H1 (cell line): Measurements from ENCODE around the gene DNAJB8. TPM values are rescaled to one million over a fixed set of nuclear protein-coding genes. Genes with fewer than 3 reads are reported as not detected.

Experiments
- CTCF ChIA-PET: fragments of 300-600 bp; sonication (Branson Sonifier 250); formaldehyde crosslinking; loops from one replicate; lab custom pipeline; 2021; ENCODE audit not compliant: partially characterized antibody; lab: Charles Lee
- POLR2A ChIA-PET: fragments of 300-600 bp; sonication (Branson Sonifier 250); formaldehyde crosslinking; loops from one replicate; lab custom pipeline; 2021; ENCODE audit warnings: inconsistent platforms; ENCODE audit not compliant: partially characterized antibody; lab: Charles Lee
- DNase-seq, 2 experiments: peaks; one replicate each; pipeline versions ENCODE4 v3.0.0 to v3.0.0-alpha.2; 2010 to 2022; ENCODE audit warnings: low spot score in 2 of 2, low read depth in 1 of 2, mixed read lengths in 1 of 2
- FAIRE-seq: peaks from 2 replicates; lab custom pipeline; 2011; peaks lifted over from hg19 to GRCh38; lab: Jason Lieb, UNC
- H2AFZ ChIP-seq: 2 replicates; pipeline ENCODE4 v1.8.1; 2012; ENCODE audit warnings: low read length, inconsistent platforms
- H2AK5ac ChIP-seq: 2 replicates; pipeline ENCODE4 v1.6.1; 2013; ENCODE audit warnings: low read depth, low read length
- H2BK120ac ChIP-seq: replicated peaks from 2 replicates; pipeline ENCODE3; 2013; ENCODE audit warnings: low read depth, low read length, inconsistent platforms
- H2BK12ac ChIP-seq: 2 replicates; pipeline ENCODE4 v1.6.1; 2013; ENCODE audit warnings: low read depth, low read length
- H2BK15ac ChIP-seq: 2 replicates; pipeline ENCODE4 v1.6.1; 2013; ENCODE audit warnings: low read length
- H2BK20ac ChIP-seq: 2 replicates; pipeline ENCODE4 v1.6.1; 2013; ENCODE audit warnings: low read length
- H2BK5ac ChIP-seq: 2 replicates; pipeline ENCODE4 v1.6.1; 2013; ENCODE audit warnings: low read depth, low read length
- H3K14ac ChIP-seq: 2 replicates; pipeline ENCODE4 v1.6.1; 2013; ENCODE audit warnings: inconsistent platforms; ENCODE audit not compliant: insufficient read length
- H3K18ac ChIP-seq: 2 replicates; pipeline ENCODE4 v1.6.1; 2013; ENCODE audit warnings: low read length; ENCODE audit errors: extremely low read depth
- H3K23ac ChIP-seq: 2 replicates; pipeline ENCODE4 v1.6.1; 2013; ENCODE audit warnings: inconsistent platforms; ENCODE audit not compliant: insufficient read length
- H3K23me2 ChIP-seq: 2 replicates; pipeline ENCODE4 v1.6.1; 2013; ENCODE audit warnings: low read depth, low read length
- H3K27ac ChIP-seq: 2 replicates; pipeline ENCODE4 v1.6.1; 2011; ENCODE audit warnings: low read depth, low read length, inconsistent platforms
- H3K27me3 ChIP-seq, 4 experiments: replicated peaks in 1 of 4; 1 replicate in 1 of 4; 2 replicates in 3 of 4; pipeline versions ENCODE4 v1.6.1 to v1.8.1; 2011 to 2013; ENCODE audit warnings: low read length in 3 of 4, mild to moderate bottlenecking in 3 of 4, inconsistent platforms in 2 of 4, mixed read lengths in 2 of 4, moderate library complexity in 1 of 4; ENCODE audit not compliant: control insufficient read depth in 3 of 4, insufficient read depth in 3 of 4; ENCODE audit errors: extremely low read depth in 1 of 4
- H3K36me3 ChIP-seq, 4 experiments: 2 replicates each; pipeline versions ENCODE4 v1.6.1 to v1.8.1; 2011 to 2013; ENCODE audit warnings: mild to moderate bottlenecking in 4 of 4, low read length in 3 of 4, moderate library complexity in 2 of 4, control low read depth in 1 of 4, inconsistent platforms in 1 of 4; ENCODE audit not compliant: insufficient read depth in 4 of 4, control insufficient read depth in 2 of 4
- H3K4ac ChIP-seq: replicated peaks from 2 replicates; pipeline ENCODE3; 2013; ENCODE audit warnings: low read length, low read depth, mixed read lengths, inconsistent platforms; ENCODE audit not compliant: insufficient read length
- H3K4me1 ChIP-seq, 4 experiments: replicated peaks in 1 of 4; 1 replicate in 1 of 4; 2 replicates in 3 of 4; pipeline versions ENCODE4 v1.6.1 to v1.8.1; 2011 to 2013; ENCODE audit warnings: low read length in 3 of 4, inconsistent platforms in 2 of 4, mixed read lengths in 1 of 4; ENCODE audit not compliant: insufficient read depth in 4 of 4, control insufficient read depth in 3 of 4
- H3K4me2 ChIP-seq, 2 experiments: 2 replicates each; pipeline versions ENCODE4 v1.6.1 to v1.8.1; 2011 to 2013; ENCODE audit warnings: low read depth in 2 of 2, low read length in 2 of 2, control low read depth in 1 of 2, inconsistent platforms in 1 of 2, mild to moderate bottlenecking in 1 of 2; ENCODE audit not compliant: insufficient read depth in 1 of 2
- H3K4me3 ChIP-seq, 4 experiments: fragments of 200-600, 300-600 bp in 1 of 4; sonication (generic), shearing (Covaris generic), sonication (Bioruptor Twin) in 1 of 4; 2 replicates each; pipeline versions ENCODE4 v1.5.1 to v1.8.1; 2011 to 2016; ENCODE audit warnings: low read length in 4 of 4, low read depth in 3 of 4, control low read depth in 2 of 4, inconsistent platforms in 2 of 4, mild to moderate bottlenecking in 2 of 4, mixed read lengths in 1 of 4, moderate library complexity in 1 of 4; ENCODE audit not compliant: insufficient read depth in 2 of 4; ENCODE audit errors: extremely low read depth in 1 of 4
- H3K56ac ChIP-seq: replicated peaks from 2 replicates; pipeline ENCODE3; 2013; ENCODE audit warnings: low read depth, mild to moderate bottlenecking, mixed read lengths, low read length, inconsistent platforms; ENCODE audit not compliant: insufficient read length
- H3K79me1 ChIP-seq: 2 replicates; pipeline ENCODE4 v1.6.1; 2013; ENCODE audit warnings: low read depth, low read length, control low read depth
- H3K79me2 ChIP-seq, 2 experiments: 2 replicates each; pipeline versions ENCODE4 v1.6.1 to v1.8.1; 2012 to 2013; ENCODE audit warnings: low read length in 2 of 2, mild to moderate bottlenecking in 2 of 2, inconsistent platforms in 1 of 2; ENCODE audit not compliant: insufficient read depth in 2 of 2, control insufficient read depth in 1 of 2
- H3K9ac ChIP-seq, 4 experiments: replicated peaks in 1 of 4; 1 replicate in 1 of 4; 2 replicates in 3 of 4; pipeline versions ENCODE4 v1.6.1 to v1.8.1; 2011 to 2013; ENCODE audit warnings: low read depth in 3 of 4, low read length in 3 of 4, control low read depth in 2 of 4, mild to moderate bottlenecking in 2 of 4, moderate library complexity in 2 of 4, inconsistent platforms in 1 of 4; ENCODE audit errors: extremely low read depth in 1 of 4
- H3K9me3 ChIP-seq, 2 experiments: 2 replicates each; pipeline versions ENCODE4 v1.6.1 to v1.8.1; 2012 to 2013; ENCODE audit warnings: mild to moderate bottlenecking in 2 of 2, moderate library complexity in 2 of 2, control low read depth in 1 of 2, inconsistent platforms in 1 of 2, low read depth in 1 of 2, low read length in 1 of 2, mixed read lengths in 1 of 2; ENCODE audit not compliant: insufficient read depth in 2 of 2
- H4K20me1 ChIP-seq, 2 experiments: replicated peaks in 1 of 2; 2 replicates each; pipeline versions ENCODE3 to v1.8.1; 2011 to 2013; ENCODE audit warnings: inconsistent platforms in 2 of 2, low read length in 2 of 2, mild to moderate bottlenecking in 1 of 2; ENCODE audit not compliant: insufficient read depth in 2 of 2, control insufficient read depth in 1 of 2
- H4K5ac ChIP-seq: 2 replicates; pipeline ENCODE4 v1.6.1; 2013; ENCODE audit warnings: low read length, low read depth, mixed read lengths, inconsistent platforms; ENCODE audit not compliant: insufficient read length
- H4K8ac ChIP-seq: 2 replicates; pipeline ENCODE4 v1.8.0; 2013; ENCODE audit warnings: mild to moderate bottlenecking, moderate library complexity, low read length, inconsistent platforms; ENCODE audit not compliant: insufficient read depth; ENCODE audit errors: extremely low read depth
- H4K91ac ChIP-seq: replicated peaks from 2 replicates; pipeline ENCODE3; 2013; ENCODE audit warnings: low read length, mixed read lengths, inconsistent platforms; ENCODE audit not compliant: insufficient read length
- TEAD4 ChIP-seq: IDR thresholded peaks from 2 replicates; pipeline ENCODE4 v1.6.1; 2012; ENCODE audit warnings: low read depth, low read length, inconsistent platforms, mixed read lengths
- WGBS, 2 experiments: shearing (Covaris generic) in 1 of 2; methylation state at CpG; one replicate each; pipeline versions ENCODE4 v1.1.6 to v1.1.7; 2013 to 2015; ENCODE audit warnings: low lambda C conversion rate in 2 of 2, mixed read lengths in 2 of 2, inconsistent platforms in 1 of 2, low coverage in 1 of 2, missing lambda C conversion rate in 1 of 2; ENCODE audit not compliant: insufficient replicate concordance in 2 of 2, insufficient coverage in 1 of 2, insufficient read length in 1 of 2; ENCODE audit errors: extremely low coverage in 1 of 2, missing lambda C conversion rate in 1 of 2; 5-methylcytosine and 5-hydroxymethylcytosine counted together
- polyA plus RNA-seq, 7 experiments: library from polyadenylated mRNA; depleted of rRNA in 3 of 7; stranded (reverse) in 5 of 7; unstranded in 2 of 7; fragments of >200 nt in 5 of 7; fragments of 200-250 nt in 2 of 7; gene quantifications; 1 replicate in 5 of 7; 2 replicates in 1 of 7; 4 replicates in 1 of 7; pipeline versions ENCODE4 v1.2.1 to v1.2.3, GENCODE V29; 2011 to 2013; ENCODE audit warnings: missing spikeins in 2 of 7, mixed read lengths in 2 of 7
- total RNA-seq: library from RNA; stranded (reverse); fragmentation: NEBNext Ultra II Directional; extraction: Animal tissue kit (Norgen Biotek cat#: 25700); gene quantifications from 2 replicates; pipeline ENCODE4 v1.2.1, GENCODE V29; 2021

Gene DNAJB8
- total and polyA plus RNA-seq, 2 of the 8 experiments (the other 6 are each of a cell fraction or from before 2014, with no cell fraction given), result not detected

- no peak overlapping the region for H3K27ac ChIP-seq
- ChIA-PET CTCF (interaction anchor here (0.6 to 11.0 kb wide), 14 partner anchors 8 to 181 kb away, joined by 3 to 144 read pairs (median 5); partner anchors contain the start of gene GATA2), POLR2A (interaction anchor here (1.4 kb wide), 1 partner anchor 9 kb away, joined by 3 read pairs; no protein-coding TSS in a partner anchor)
- no peak for DNase-seq
- FAIRE-seq, result no peak
- no peak overlapping the region for H3K4me2 ChIP-seq
- TF ChIP-seq TEAD4, result no peak
- no peak overlapping the region for H3K14ac ChIP-seq
- no peak overlapping the region for H3K56ac ChIP-seq
- no peaks in the 10 kb centered on the region for H3K36me3 ChIP-seq
- H2BK120ac ChIP-seq, result no peak overlapping the region
- no peak overlapping the region for H3K23ac ChIP-seq
- no peak overlapping the region for H2BK12ac ChIP-seq
- H3K79me2 ChIP-seq, result no peaks in the 10 kb centered on the region
- no peak overlapping the region for H4K8ac ChIP-seq
- H3K9ac ChIP-seq, result no peak overlapping the region
- no peak overlapping the region for H2AFZ ChIP-seq
- WGBS, 2 experiments, result 82% methylated on average over 3 of the region's 3 CpGs; no CpG with 5 or more reads in 1 of the 2 experiments
- no peak overlapping the region for H3K18ac ChIP-seq
- H4K5ac ChIP-seq, result no peak overlapping the region
- no peak overlapping the region for H3K4me3 ChIP-seq
- peaks cover 3 to 30% (median 22%) of the 10 kb centered on the region in 4 experiments for H3K27me3 ChIP-seq
- no peaks in the 10 kb centered on the region for H3K23me2 ChIP-seq
- H3K4me1 ChIP-seq, result peaks cover 0 to 8% (median 7%) of the 10 kb centered on the region in 4 experiments; a peak in 5 of 7 replicates
- H2BK20ac ChIP-seq, result no peak overlapping the region; the same call in 1 of the 2 replicates
- H4K20me1 ChIP-seq, result peaks cover 4 to 8% of the 10 kb centered on the region in 2 experiments
- H3K9me3 ChIP-seq, result no peaks in the 10 kb centered on the region
- no peak overlapping the region for H2AK5ac ChIP-seq
- no peak overlapping the region for H4K91ac ChIP-seq
- H2BK15ac ChIP-seq, result no peak overlapping the region
- H3K4ac ChIP-seq, result no peak overlapping the region
- H2BK5ac ChIP-seq, result no peak overlapping the region
- no peaks in the 10 kb centered on the region for H3K79me1 ChIP-seq
These were observed 43.7 kb downstream of the DNAJB8 start for GRCh38 chr3:128422762-128423524.
